Aorta (tissue), 5 donors: ENCODE measurements around the gene UPB1. TPM values are rescaled to one million over a fixed set of nuclear protein-coding genes. Genes with fewer than 3 reads are reported as not detected.

Experiments used
- ATAC-seq: fragments of 200-7000 bp; cut with Tn5 transposase; one replicate; pipeline ENCODE4 v1.9.1; 2022; ENCODE audit warnings: moderate library complexity; ENCODE audit not compliant: low FRiP score
- DNase-seq, 2 donors: peaks; one replicate each; pipeline ENCODE4 v3.0.0-alpha.2; 2020
- H3K27ac ChIP-seq, 2 donors: one replicate each; pipeline ENCODE4 v1.5.1; 2013; ENCODE audit warnings: low read length in 2 of 2, mild to moderate bottlenecking in 2 of 2, moderate library complexity in 2 of 2, control low read depth in 1 of 2, inconsistent platforms in 1 of 2, low read depth in 1 of 2
- H3K27me3 ChIP-seq, 2 donors: one replicate each; pipeline ENCODE4 v1.6.1; 2013; ENCODE audit warnings: control low read depth in 1 of 2, low read length in 1 of 2, mild to moderate bottlenecking in 1 of 2, moderate library complexity in 1 of 2; ENCODE audit not compliant: insufficient read depth in 2 of 2, control insufficient read depth in 1 of 2
- H3K36me3 ChIP-seq, 2 donors: one replicate each; pipeline ENCODE4 v1.6.1; 2013; ENCODE audit warnings: control low read depth in 1 of 2, low read length in 1 of 2, mild to moderate bottlenecking in 1 of 2; ENCODE audit not compliant: insufficient read depth in 2 of 2, control insufficient read depth in 1 of 2
- H3K4me1 ChIP-seq, 2 donors: one replicate each; pipeline ENCODE4 v1.6.1; 2013; ENCODE audit warnings: low read length in 2 of 2, control low read depth in 1 of 2, mild to moderate bottlenecking in 1 of 2, moderate library complexity in 1 of 2; ENCODE audit not compliant: insufficient read depth in 2 of 2, control insufficient read depth in 1 of 2
- H3K4me3 ChIP-seq, 2 donors: one replicate each; pipeline ENCODE4 v1.5.1; 2013; ENCODE audit warnings: low read length in 2 of 2, control low read depth in 1 of 2, mild to moderate bottlenecking in 1 of 2
- H3K9me3 ChIP-seq: one replicate; pipeline ENCODE4 v1.6.1; 2013; ENCODE audit warnings: mild to moderate bottlenecking, low read length; ENCODE audit not compliant: control insufficient read depth
- WGBS, 2 donors: extraction: QIAGEN DNeasy Blood & Tissue Kit; methylation state at CpG; one replicate each; pipeline ENCODE4 v1.1.7; 2013; 5-methylcytosine and 5-hydroxymethylcytosine counted together
- intact Hi-C, 2 donors: fragments of 100-400 bp; cut with DNase I; formaldehyde crosslinking; loops; one replicate each; pipeline versions ENCODE4 v1.14.2 to v1.15.0; 2022
- polyA plus RNA-seq, 2 donors: library from polyadenylated mRNA; stranded (reverse); fragments of 200-250 nt; gene quantifications; one replicate each; pipeline ENCODE4 v1.2.3, GENCODE V29; 2013
- total RNA-seq, 2 donors: library from RNA; stranded (reverse); fragmentation: NEBNext Ultra II Directional; extraction: Animal tissue kit (Norgen Biotek cat#: 25700); gene quantifications; one replicate each; pipeline ENCODE4 v1.2.1, GENCODE V29; 2021
- donor health status: healthy with polysubstance abuse.
- donor health status: Bipolar disorder and iron deficiency.
- donor health status: DM: no; HTN: no; CAD: no.
- donor health status: DM: no; HTN: no; CAD: no.
- donor health status: DM: yes; HTN: yes; CAD: no.

Gene UPB1
- total and polyA plus RNA-seq, 4 donors = 0.38 to 1.6 (median 0.94) TPM

GRCh38 chr22:24503843-24504338 is 8.8 kb downstream of the UPB1 start:
- no peaks in the 10 kb centered on the region for H3K27me3 ChIP-seq
- DNase-seq (no peak), ATAC-seq (no peak)
- 87% methylated on average over 5 of the region's 5 CpGs for WGBS, 2 donors
- H3K27ac ChIP-seq = no peak overlapping the region
- intact Hi-C loops = loop anchor here in 1 of 2 donors (5.0 kb wide), 1 partner anchor 82 kb away; no protein-coding TSS in a partner anchor
- H3K36me3 ChIP-seq = no peaks in the 10 kb centered on the region
- H3K4me1 ChIP-seq = no peaks in the 10 kb centered on the region
- no peak overlapping the region for H3K4me3 ChIP-seq
- no peaks in the 10 kb centered on the region for H3K9me3 ChIP-seq

GRCh38 chr22:24504540-24504939 is 9.4 kb downstream of the UPB1 start:
- no peak for ATAC-seq
- no peak overlapping the region for H3K4me3 ChIP-seq
- intact Hi-C loops = loop anchor here in 1 of 2 donors (5.0 kb wide), 1 partner anchor 82 kb away; no protein-coding TSS in a partner anchor
- no peaks in the 10 kb centered on the region for H3K9me3 ChIP-seq
- H3K36me3 ChIP-seq = no peaks in the 10 kb centered on the region
- DNase-seq = no peak
- no peak overlapping the region for H3K27ac ChIP-seq
- H3K4me1 ChIP-seq = no peaks in the 10 kb centered on the region
- WGBS, 2 donors = 93 to 97% methylated on average over 2 of the region's 2 CpGs
- H3K27me3 ChIP-seq = no peaks in the 10 kb centered on the region

- intact Hi-C loops = loop anchor here in 1 of 2 donors (5.0 kb wide), 1 partner anchor 83 kb away; no protein-coding TSS in a partner anchor
- DNase-seq (no peak), ATAC-seq (no peak)
- Histone ChIP-seq H3K9me3 (no peaks in the 10 kb centered on the region), H3K4me3 (no peak overlapping the region), H3K27ac (no peak overlapping the region), H3K27me3 (no peaks in the 10 kb centered on the region), H3K4me1 (no peaks in the 10 kb centered on the region), H3K36me3 (no peaks in the 10 kb centered on the region)
- WGBS, 2 donors = 93 to 96% methylated on average over 3 of the region's 3 CpGs
Observed at GRCh38 chr22:24504956-24505736, 10.0 kb downstream of the UPB1 start.

- Histone ChIP-seq H3K36me3 (no peaks in the 10 kb centered on the region), H3K9me3 (no peaks in the 10 kb centered on the region), H3K27ac (no peak overlapping the region), H3K4me1 (peaks cover 0 to 4% of the 10 kb centered on the region in 2 donors), H3K4me3 (no peak overlapping the region), H3K27me3 (no peaks in the 10 kb centered on the region)
- 79 to 85% methylated on average over 6 of the region's 6 CpGs for WGBS, 2 donors
- ATAC-seq (no peak), DNase-seq (no peak)
- intact Hi-C loops = no loop called here
Observed at GRCh38 chr22:24506802-24507438, 11.8 kb downstream of the UPB1 start.

DNA sequence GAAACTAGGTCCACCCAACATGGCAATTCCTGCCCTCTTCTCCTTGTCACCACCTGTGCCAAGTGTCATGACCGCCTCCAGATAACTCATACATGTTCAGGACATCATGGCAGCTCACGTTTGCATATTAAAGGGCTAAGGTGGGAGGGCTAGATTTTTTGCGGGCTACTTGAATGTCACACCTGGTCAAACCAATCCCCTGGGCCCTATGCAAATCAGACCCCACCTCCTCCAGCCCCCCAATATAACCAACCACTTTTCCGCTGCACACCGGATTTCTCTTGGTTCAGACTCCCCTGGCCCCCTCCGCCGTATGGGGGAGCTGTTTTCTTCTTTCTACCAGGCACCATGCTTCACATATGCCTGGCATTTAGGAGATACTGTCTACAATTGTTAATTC is 12.6 kb downstream of the UPB1 start:
- H3K9me3 ChIP-seq = no peaks in the 10 kb centered on the region
- DNase-seq (no peak), ATAC-seq (no peak)
- no peaks in the 10 kb centered on the region for H3K36me3 ChIP-seq
- H3K4me1 ChIP-seq = peaks cover 0 to 4% of the 10 kb centered on the region in 2 donors
- no peak overlapping the region for H3K27ac ChIP-seq
- H3K4me3 ChIP-seq = no peak overlapping the region
- WGBS, 2 donors = 83 to 87% methylated on average over 7 of the region's 7 CpGs
- no peaks in the 10 kb centered on the region for H3K27me3 ChIP-seq
- intact Hi-C loops = no loop called here

- peak in 1 of 2 donors; percentile 57 for DNase-seq
- ATAC-seq = peak; percentile 60
- intact Hi-C loops = no loop called here
- Histone ChIP-seq H3K4me3 (no peak overlapping the region), H3K9me3 (no peaks in the 10 kb centered on the region), H3K36me3 (no peaks in the 10 kb centered on the region), H3K27ac (no peak overlapping the region), H3K27me3 (no peaks in the 10 kb centered on the region), H3K4me1 (peaks cover 0 to 4% of the 10 kb centered on the region in 2 donors)
- WGBS, 2 donors = 24 to 26% methylated on average over 10 of the region's 10 CpGs
Observed at GRCh38 chr22:24510637-24511625, 15.8 kb downstream of the UPB1 start.

- H3K27ac ChIP-seq = no peak overlapping the region
- DNase-seq (no peak), ATAC-seq (no peak)
- WGBS, 2 donors = 85 to 88% methylated on average over 3 of the region's 3 CpGs
- H3K9me3 ChIP-seq = no peaks in the 10 kb centered on the region
- no peak overlapping the region for H3K4me3 ChIP-seq
- intact Hi-C loops = no loop called here
- no peaks in the 10 kb centered on the region for H3K36me3 ChIP-seq
- H3K4me1 ChIP-seq = peaks cover 0 to 4% of the 10 kb centered on the region in 2 donors
- no peaks in the 10 kb centered on the region for H3K27me3 ChIP-seq
Observed at GRCh38 chr22:24512043-24512442, 16.9 kb downstream of the UPB1 start.
